ENCODE results near the gene ZDHHC3.

The ZDHHC3 gene

GRCh38 chr3:44894485-44894884 is 81.5 kb downstream of the ZDHHC3 start:
- no peak for DNase-seq (ENCODE audit: low read depth in 2 of 2)

GRCh38 chr3:44893097-44893496 is 82.9 kb downstream of the ZDHHC3 start:
- DNase-seq (ENCODE audit: low read depth in 2 of 2), result no peak

- no peak for DNase-seq (ENCODE audit: low read depth in 2 of 2)
Observed at GRCh38 chr3:44892689-44893088, 83.3 kb downstream of the ZDHHC3 start.

GRCh38 chr3:44890852-44891251 is 85.1 kb downstream of the ZDHHC3 start:
- no peak for DNase-seq (ENCODE audit: low read depth in 2 of 2)

GRCh38 chr3:44890258-44890657 is 85.7 kb downstream of the ZDHHC3 start:
- DNase-seq (ENCODE audit: low read depth in 2 of 2), result no peak

GRCh38 chr3:44887101-44887500 is 88.9 kb downstream of the ZDHHC3 start:
- DNase-seq (ENCODE audit: low read depth in 2 of 2), result no peak

- DNase-seq (ENCODE audit: low read depth in 2 of 2), result no peak
Observed at GRCh38 chr3:44886561-44886960, 89.4 kb downstream of the ZDHHC3 start.

- DNase-seq (ENCODE audit: low read depth in 2 of 2), result no peak
Observed at GRCh38 chr3:44885618-44886017, 90.4 kb downstream of the ZDHHC3 start.

GRCh38 chr3:44883999-44884431 is 92.0 kb downstream of the ZDHHC3 start:
- DNase-seq (ENCODE audit: low read depth in 2 of 2), result no peak

GRCh38 chr3:44883213-44883955 is 92.6 kb downstream of the ZDHHC3 start:
- no peak for DNase-seq (ENCODE audit: low read depth in 2 of 2)

GRCh38 chr3:44880284-44880683 is 95.7 kb downstream of the ZDHHC3 start:
- DNase-seq (ENCODE audit: low read depth in 2 of 2), result no peak

- DNase-seq (ENCODE audit: low read depth in 2 of 2), result no peak
Observed at GRCh38 chr3:44877333-44877732, 98.6 kb downstream of the ZDHHC3 start.

GRCh38 chr3:44875596-44875995 is 100.4 kb downstream of the ZDHHC3 start:
- no peak for DNase-seq (ENCODE audit: low read depth in 2 of 2)
